Renal pelvis (tissue), 4 donors: Measurements from ENCODE around the gene RASA3. TPM values are rescaled to one million over a fixed set of nuclear protein-coding genes. Genes with fewer than 3 reads are reported as not detected.
"Not testable (repeated sequence)": the region's sequence is repeated elsewhere in the genome, so short reads cannot be mapped to it uniquely, and the experiment has no call there.

Source experiments
- DNase-seq: peaks from one replicate; pipeline ENCODE4 v3.0.0-alpha.2; 2013
- polyA plus RNA-seq, 3 donors: library from polyadenylated mRNA; unstranded; fragments of 120-200 nt; gene quantifications; one replicate each; pipeline ENCODE4 v1.2.1, GENCODE V29; 2013; ENCODE audit not compliant: insufficient read length in 3 of 3

RASA3 gene
- polyA plus RNA-seq, 3 donors = 11.3 to 13.4 (median 12.1) TPM

GRCh38 chr13:114101358-114102130, 30.9 kb downstream of the RASA3 start:
- DNase-seq = no peak

DNA sequence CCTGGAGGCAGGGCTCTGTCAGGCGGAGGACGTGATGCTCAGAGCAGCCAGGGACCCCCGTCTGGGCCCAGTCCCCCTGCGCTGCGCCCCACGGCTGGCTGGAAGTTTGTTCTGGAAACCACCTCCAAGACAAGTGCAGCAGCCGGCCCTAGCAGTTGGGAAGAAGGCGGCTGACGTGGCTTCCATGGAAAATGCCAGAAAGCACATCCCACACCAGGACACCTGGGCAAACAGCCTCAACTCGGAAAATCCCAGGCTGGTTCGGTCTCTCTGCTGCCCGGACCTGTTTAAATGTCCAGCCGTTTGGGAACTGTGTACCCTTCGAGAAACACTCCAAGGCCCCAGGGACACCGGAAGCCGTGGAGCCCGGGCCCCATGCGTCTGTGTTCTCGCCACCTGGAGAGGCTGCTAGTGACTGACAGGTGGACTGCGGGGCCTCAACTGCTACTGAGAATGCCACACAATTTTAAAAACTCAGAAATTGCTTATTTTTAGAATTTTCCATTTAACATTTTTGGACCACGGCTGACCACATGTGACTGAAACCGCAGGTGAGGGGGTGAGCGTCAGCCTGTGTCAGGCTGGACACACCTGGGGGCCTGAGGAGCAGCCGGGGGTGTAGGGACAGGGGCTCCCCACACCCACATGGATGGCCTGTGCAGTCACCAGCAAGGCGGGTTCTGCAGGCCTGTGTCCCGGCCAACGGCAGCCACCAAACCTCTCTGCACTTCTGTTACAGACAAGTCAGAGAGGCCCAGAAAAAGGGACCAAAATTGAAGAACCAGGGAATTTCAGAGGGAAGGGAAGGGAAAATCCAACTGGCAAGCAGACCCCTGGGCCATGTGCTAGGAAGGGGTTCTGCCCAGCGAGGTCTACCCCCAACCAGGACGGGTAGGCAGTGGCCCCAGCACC, 31.7 kb downstream of the RASA3 start:
- no peak for DNase-seq

- no peak for DNase-seq
Measured at GRCh38 chr13:114099918-114100445, 32.4 kb downstream of the RASA3 start.

GRCh38 chr13:114099191-114099590, 33.2 kb downstream of the RASA3 start:
- DNase-seq = no peak

GRCh38 chr13:114098689-114099056, 33.8 kb downstream of the RASA3 start:
- DNase-seq = not testable (repeated sequence)

- DNase-seq = no peak
Measured at GRCh38 chr13:114097893-114098688, 34.3 kb downstream of the RASA3 start.

DNA sequence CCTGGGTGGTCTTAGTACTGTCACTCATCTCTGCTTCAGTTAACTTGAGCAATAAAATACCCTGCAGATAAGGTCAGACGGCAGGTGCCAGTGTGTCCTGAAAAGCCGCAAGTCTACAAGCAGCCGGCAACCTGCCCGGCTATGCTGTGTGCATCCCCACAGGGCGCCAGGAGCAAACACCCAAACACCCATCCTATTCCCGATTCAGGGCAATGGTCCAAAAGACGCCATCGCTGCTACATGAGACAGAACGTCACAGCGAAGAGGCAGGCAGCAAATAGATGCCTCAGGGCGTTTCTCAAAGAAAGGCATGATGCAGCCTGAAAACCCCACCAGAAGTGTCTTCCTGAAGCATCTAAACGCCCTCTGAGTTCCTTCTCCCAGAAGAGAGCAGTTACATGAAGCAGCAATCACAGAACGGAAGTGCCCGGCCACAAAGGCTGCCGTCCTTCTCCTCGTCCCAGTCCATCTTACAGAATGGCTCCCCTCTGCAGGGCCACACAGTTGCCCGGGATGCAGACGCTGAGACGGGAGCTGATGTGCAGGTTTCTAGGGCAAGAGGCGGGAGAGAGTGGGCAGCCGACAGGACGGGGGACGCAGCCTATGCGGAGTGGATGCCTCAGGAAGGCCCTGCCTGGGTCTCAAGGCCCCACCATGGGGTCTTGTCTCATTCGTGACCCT, 35.1 kb downstream of the RASA3 start:
- no peak for DNase-seq

DNA sequence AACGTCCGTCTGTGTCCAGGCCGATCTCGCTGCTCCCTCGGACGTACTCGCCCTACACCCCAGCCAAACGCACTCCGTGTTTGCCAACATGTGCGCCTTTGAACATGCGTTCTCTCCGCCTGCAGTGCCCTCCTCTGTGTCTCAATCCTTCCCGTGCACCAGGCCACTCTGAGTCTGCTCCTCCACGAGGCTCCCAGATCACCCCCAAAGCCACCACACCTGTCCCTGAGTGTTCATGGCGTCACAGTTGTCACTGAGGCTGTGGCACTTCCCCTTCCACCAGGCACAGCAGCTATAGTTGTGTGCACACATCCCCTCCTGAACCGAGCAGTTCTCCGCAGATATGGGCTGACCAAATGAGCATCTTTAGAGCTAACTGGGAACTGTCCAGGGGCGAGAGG, 35.6 kb downstream of the RASA3 start:
- DNase-seq = no peak

DNA sequence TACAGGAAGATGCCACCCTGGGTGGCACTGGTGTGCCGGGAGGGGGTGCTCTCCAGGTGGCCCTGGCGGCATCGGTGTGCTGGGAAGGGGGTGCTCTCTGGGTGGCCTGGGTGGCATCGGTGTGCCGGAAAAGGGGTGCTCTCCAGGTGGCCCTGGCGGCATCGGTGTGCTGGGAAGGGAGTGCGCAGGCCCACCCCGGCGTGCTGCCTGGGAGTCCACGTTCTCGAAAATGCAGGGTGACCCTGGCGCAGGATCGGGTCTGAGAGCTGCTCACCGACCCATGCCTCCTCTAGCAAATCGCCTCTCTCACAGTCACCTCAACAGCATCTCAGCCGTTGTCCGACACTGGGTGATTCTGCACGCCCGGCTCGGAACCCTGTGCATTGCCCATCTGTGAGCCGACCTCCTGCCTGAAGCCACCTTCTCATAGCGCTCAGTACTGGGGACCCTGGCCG, 36.4 kb downstream of the RASA3 start:
- DNase-seq = no peak

GRCh38 chr13:114095486-114095885, 36.9 kb downstream of the RASA3 start:
- no peak for DNase-seq

DNA sequence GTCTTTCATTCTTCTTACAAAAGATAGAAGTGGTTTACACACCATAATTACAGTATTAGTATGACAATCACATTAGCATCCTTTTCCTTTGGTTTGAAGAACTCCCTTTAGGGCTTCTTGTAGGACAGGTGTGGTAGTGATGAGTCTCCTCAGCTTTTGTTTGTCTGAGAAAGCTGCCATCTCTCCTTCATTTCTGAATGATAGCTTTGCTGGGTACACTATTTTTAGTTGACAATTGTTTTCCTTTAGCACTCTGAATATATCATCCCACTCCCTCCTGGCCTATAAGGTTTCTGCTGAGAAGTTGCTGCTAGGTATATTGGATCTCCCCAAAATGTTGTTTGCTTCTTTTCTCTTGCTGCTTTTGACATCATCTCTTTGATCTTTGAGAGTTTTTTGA, 39.3 kb downstream of the RASA3 start:
- no peak for DNase-seq

DNA sequence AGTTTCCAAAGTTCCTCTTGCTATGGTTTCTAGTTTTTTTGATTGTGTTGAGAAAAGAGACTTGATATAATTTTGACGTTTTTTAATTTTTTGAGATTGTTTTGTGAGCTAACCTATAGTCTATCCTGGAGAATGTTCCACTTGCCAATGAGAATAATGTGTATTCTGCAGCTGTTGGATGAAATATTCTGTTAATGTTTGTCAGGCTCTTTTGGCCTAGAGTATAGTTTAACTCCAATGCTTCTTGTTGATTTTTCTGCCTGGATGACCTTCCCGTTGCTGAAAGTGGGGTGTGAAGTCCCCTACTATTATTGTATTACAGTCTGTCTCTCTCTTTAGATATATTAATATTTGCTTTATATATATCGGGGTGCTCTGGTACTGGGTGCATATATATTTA, 40.0 kb downstream of the RASA3 start:
- no peak for DNase-seq

DNA sequence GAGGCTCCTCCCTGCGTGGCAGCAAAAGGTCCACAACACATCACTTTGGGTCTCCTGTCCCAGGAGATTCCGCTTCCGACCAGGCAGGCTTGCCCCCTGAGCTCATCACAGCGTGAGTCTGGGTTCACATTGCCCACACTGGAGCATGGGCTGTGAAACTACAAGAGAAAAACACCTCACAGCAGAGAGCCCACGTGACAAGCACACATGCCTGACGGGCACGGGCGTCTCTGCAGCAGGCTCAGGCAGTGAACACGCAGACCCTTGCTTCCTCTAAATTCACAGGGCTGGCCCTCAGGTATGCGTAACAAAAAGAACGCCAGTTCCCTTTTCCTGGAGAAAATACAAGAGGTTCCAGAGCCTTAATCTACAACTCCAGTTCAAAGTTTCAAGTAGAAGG, 41.9 kb downstream of the RASA3 start:
- DNase-seq = no peak

DNA sequence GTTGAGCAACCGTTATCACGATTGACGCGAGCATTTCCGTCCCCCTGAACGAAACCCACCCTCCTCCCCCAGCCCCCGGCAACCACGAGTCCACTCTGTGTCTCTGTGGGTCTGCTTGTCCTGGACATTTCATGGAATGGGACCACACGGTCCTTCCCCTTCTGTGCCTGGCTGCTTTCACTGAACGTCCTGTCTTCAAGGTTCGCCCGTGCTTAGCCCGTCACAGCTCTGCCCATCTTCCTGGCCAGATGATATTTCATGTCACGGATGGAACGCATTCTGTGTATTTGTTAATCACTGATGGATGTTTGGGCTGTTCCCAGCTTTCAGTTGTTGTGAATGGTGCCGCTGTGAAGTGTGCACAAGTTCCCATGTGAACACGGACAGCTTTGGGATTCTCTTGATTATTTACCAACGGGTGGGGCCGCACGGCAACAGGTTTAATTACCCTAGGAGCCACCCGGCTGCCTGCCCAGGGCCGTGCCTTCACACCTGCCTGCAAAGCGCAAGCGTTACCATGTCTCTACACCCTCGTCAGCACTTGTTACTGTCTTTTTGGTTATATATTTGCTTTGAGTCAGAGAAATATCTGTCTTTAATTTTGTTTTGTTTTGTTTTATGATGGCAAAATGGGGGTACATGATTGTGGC, 42.5 kb downstream of the RASA3 start:
- DNase-seq = no peak

GRCh38 chr13:114089341-114089740, 43.1 kb downstream of the RASA3 start:
- DNase-seq = no peak

GRCh38 chr13:114088863-114089262, 43.6 kb downstream of the RASA3 start:
- no peak for DNase-seq

GRCh38 chr13:114088234-114088633, 44.2 kb downstream of the RASA3 start:
- no peak for DNase-seq

DNA sequence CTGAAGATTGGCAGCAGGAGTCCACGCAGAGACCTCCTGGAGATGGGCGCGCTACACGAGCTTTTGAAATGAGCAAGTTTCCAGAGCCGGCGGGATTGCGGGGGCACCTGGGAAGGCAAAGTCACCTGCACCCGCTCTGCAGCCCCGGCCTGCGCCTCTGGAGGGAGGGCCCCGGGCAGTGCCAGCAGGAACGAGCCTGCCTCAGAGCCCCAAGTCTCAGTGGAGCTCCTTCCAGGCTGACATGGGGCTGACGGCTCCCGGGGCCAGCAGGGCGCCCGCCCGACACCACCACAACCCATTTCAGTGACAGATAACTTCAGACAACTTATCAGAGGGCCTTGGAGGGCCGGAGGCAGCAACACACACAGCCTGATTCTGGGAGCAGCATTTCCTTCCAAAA, 45.0 kb downstream of the RASA3 start:
- DNase-seq = no peak

DNA sequence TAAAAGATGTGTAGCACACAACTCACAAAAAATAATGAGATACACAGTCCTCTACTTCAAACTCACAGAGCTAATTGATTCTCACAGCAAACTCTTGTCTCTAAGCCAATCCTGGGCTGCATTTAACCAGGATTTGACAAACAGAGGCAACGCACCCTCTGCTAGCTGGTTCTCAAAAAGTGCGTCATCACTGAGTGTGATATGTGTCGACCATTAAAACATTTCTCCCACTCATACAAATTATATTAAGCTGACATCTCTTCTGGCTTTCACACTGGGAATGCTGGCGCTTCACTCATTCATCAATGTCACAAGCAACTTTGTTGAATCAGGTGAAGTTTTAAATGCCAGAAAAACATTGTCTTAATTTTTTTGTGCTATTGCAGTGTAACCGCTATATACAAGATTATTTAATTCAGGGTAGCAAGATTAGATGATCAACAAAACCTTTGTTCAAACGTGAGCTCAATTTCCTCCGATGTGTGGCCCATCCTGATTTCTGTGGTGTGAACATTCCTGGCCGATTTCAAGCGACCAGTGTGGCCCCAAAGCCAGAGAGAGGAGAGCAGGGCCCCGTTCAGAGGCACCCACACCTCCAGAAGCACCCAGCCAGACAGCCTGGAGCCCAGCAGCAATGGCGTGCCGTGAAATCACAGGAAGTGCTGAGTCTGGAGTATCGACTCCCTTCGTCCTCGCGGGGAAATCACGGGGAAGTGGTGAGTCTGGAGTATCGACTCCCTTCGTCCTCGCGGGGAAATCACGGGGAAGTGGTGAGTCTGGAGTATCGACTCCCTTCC, 49.4 kb downstream of the RASA3 start:
- no peak for DNase-seq
